GM21576 (cell line): ENCODE results near the gene VAT1L.
"Not testable (repeated sequence)": the region's sequence is repeated elsewhere in the genome, so short reads cannot be mapped to it uniquely, and the experiment has no call there.

Source experiments
- ATAC-seq: cut with Tn5 transposase; IDR thresholded peaks from one replicate; pipeline ENCODE4 v1.9.1; 2021; ENCODE audit warnings: mild to moderate bottlenecking, moderate library complexity; ENCODE audit not compliant: unreplicated experiment

Gene VAT1L

DNA sequence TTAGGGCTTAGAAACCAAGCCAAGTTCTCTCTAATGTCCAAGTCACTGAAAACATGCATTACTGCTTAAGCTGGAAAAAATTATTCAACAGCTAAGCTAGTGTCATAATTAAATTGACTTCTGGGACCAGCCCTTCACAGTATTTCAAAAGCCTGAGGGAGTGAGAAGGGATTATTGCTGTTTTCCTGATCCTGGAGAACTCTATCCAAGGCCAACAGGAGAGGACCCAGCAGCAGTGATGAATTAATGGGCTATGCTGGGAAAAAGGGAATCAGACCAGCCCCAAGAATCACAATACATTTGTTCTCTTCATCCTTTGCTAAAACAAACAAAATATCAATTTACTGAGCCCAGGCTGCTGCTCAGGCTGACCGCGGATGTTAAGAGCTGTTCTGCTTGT is 199.4 kb downstream of the VAT1L start:
- no peak for ATAC-seq

- ATAC-seq, result no peak
These were observed 201.5 kb downstream of the VAT1L start for GRCh38 chr16:77989846-77990245.

- no peak for ATAC-seq
These were observed 203.3 kb downstream of the VAT1L start for GRCh38 chr16:77991701-77992100.

- not testable (repeated sequence) for ATAC-seq
These were observed 204.0 kb downstream of the VAT1L start for GRCh38 chr16:77992381-77992780.

DNA sequence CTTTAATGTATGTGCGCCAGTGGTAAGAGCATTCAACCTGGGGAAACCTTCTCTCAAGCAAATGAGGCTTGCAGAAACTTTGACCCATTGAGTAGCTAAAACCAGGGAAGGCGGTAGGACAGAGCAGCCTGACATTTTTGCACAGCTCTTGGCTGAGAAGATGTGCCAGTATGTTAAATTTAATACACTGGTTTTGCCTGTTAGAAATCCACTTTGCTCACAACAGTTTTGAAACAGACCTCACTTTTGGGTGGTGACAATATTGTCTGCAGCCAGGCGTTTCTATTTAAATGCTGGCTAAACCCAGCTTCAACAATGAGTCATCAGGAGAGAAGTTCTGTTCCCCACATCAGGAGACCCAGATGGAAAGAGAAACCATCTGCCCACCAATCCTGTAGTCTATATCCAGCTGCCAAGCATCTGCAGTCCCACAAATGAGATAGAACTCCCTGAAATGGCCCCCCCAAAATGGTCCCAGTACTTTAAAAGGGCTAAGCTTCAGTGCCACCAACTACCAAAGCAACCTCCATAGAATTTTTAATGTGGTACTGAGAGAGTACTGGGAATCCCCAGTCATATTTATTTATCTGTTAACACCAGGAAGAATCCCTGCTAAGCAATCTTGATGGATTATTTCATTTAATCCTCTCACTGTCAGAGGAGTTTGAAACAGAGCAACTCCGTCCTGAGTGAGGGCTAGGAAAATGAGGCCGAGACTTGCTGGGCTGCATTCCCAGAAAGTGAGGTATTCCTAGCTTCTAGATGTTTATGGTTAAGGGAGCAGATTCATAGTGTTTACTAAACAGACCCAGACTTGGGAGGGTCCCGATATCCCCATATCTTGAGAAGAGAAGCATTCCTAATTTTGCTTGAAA is 205.0 kb downstream of the VAT1L start:
- no peak for ATAC-seq

- no peak for ATAC-seq
These were observed 207.6 kb downstream of the VAT1L start for GRCh38 chr16:77995843-77996455.

DNA sequence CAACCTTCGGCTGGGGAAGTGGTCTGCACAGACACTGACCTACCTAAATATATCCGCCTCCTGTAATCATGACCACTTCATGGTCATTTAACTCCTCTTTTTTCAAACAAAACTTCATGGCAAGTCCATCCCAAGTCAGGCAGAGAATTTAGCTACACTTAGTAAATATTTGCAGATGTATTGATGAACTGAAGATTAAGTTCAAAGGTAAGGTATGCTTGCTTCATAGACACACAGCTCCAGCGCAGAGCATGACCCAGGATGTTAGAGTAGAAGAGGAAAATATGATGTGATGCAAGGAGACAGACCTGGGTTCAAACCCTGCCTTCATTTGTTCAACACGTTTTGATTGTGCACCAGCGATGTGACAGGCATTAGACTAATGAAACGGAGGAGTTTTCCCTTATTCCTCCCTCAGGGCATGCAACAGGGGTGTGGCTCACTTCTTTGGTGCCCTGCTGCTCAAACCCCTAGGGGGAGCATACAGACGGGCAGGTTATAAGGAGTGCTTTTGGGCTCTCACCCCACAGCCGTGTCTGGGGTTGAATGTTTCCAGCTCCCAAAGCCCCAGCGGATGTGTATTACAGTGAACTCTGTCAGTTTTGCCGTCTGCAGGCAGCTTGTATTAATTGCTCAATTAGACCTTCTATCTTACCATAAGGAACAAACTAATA is 210.1 kb downstream of the VAT1L start:
- ATAC-seq, result no peak

DNA sequence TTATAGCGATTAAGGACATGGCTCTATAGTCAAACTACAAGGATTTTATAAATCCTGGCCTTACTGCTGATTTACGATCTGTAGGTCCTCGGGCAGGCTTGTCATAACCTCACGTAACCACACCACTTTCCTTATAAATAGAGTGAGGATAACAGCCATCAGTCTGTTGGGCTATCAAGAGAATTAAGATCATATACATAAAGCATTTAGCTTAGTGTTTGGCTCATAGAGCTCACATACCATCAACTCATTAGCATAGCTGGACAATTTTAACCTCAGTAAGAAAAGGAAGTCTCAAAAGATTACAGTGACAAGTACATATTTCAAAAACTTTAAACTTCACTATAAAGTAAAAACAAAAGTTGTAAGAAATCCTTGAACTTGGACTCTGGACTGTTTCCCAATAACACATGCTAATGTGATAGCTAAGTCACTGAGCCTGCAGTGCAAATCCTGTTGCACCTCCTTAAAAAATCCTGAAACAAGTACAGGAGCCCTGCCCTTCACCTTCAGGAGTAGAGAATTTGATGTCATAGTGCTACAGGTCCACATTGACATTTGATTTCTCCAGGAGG is 213.2 kb downstream of the VAT1L start:
- no peak for ATAC-seq

- peak; percentile 99 for ATAC-seq
These were observed 214.7 kb downstream of the VAT1L start for GRCh38 chr16:78002915-78003538.

- ATAC-seq, result no peak
These were observed 216.2 kb downstream of the VAT1L start for GRCh38 chr16:78004517-78004916.

- no peak for ATAC-seq
These were observed 217.5 kb downstream of the VAT1L start for GRCh38 chr16:78005881-78006280.

- ATAC-seq, result no peak
These were observed 218.8 kb downstream of the VAT1L start for GRCh38 chr16:78007121-78007520.

DNA sequence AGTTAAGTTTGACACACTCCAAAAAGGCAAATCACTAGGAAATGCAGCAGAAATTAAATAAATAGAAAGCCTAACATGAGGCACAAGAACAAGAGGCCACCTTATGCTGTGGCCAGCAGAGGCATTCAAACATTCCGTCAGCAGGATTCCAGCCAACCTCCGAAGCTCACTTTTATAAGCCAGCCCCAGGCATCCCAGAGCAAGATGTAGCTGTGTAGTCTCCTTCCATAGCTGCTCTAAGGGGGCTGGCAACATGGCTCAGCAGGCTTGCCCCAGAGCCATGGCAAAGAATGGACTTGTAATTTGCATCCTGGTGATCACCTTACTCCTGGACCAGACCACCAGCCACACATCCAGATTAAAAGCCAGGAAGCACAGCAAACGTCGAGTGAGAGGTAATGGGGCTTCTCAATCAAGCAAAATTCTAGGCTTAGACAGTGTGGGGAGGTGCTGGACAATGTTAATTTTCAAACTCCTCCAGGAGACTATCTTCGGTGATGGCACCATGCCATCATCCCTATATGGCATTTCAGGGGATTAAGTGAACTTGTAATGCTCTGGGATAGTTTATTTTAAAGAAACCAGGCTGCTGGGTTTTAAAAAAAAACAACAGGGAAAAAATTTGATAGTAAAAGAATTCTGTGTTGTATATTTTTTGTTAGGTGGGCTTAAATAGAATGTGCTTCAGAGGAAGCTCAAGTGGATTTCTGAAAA is 234.1 kb downstream of the VAT1L start, which contains the start of gene CLEC3A:
CLEC3A (plus strand) TSS at position 202 of the 714 bp plus-strand sequence; CDS start at position 281, 79 bp downstream.
- ATAC-seq, result no peak

- no peak for ATAC-seq
These were observed 235.8 kb downstream of the VAT1L start for GRCh38 chr16:78024159-78024558.

- no peak for ATAC-seq
These were observed 237.3 kb downstream of the VAT1L start for GRCh38 chr16:78025631-78026030.

DNA sequence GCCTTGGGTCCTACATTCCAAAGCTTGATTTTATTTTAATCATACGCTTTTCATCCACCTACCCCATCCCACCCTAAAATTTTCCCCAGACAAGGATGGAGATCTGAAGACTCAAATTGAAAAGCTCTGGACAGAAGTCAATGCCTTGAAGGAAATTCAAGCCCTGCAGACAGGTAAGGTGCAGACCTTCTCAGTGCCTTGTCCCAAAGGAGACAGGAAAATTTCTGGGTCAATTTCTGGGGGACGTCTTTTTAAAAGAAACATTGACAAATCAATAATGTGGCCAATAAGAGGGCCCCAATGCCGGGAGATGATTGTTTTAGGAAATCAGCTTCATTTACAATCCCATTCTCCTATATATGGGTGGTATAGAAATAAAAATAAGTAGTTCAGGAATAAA is 239.7 kb downstream of the VAT1L start:
- no peak for ATAC-seq
